HG02885 (cell line): ENCODE measurements around the gene FLT3LG.

ENCODE experiments used
- ATAC-seq: cut with Tn5 transposase; IDR thresholded peaks from one replicate; pipeline ENCODE4 v1.9.1; 2021; ENCODE audit warnings: mild to moderate bottlenecking; ENCODE audit not compliant: unreplicated experiment, poor library complexity

FLT3LG gene

GRCh38 chr19:49506575-49507105, 32.6 kb downstream of the FLT3LG start:
- no peak for ATAC-seq

GRCh38 chr19:49507803-49508494, 33.9 kb downstream of the FLT3LG start:
- ATAC-seq: no peak

GRCh38 chr19:49512970-49513745, 39.1 kb downstream of the FLT3LG start:
- ATAC-seq: no peak

- ATAC-seq: no peak
These were observed 39.7 kb downstream of the FLT3LG start for GRCh38 chr19:49513746-49514118.

DNA sequence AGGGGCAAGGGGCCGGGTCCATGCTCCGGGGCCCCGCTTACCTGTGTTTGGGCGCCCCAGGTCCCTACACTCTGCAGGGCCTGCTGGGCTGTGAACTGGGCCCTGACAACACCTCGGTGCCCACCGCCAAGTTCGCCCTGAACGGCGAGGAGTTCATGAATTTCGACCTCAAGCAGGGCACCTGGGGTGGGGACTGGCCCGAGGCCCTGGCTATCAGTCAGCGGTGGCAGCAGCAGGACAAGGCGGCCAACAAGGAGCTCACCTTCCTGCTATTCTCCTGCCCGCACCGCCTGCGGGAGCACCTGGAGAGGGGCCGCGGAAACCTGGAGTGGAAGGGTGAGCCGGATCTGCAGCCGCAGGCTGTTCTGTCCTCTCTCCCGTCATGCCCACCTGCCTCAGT, 40.1 kb downstream of the FLT3LG start:
- no peak for ATAC-seq

GRCh38 chr19:49515767-49516166, 41.8 kb downstream of the FLT3LG start:
- ATAC-seq: no peak

GRCh38 chr19:49518033-49518432, 44.0 kb downstream of the FLT3LG start:
- ATAC-seq: no peak

- ATAC-seq: no peak
These were observed 46.8 kb downstream of the FLT3LG start for GRCh38 chr19:49520705-49521319.

DNA sequence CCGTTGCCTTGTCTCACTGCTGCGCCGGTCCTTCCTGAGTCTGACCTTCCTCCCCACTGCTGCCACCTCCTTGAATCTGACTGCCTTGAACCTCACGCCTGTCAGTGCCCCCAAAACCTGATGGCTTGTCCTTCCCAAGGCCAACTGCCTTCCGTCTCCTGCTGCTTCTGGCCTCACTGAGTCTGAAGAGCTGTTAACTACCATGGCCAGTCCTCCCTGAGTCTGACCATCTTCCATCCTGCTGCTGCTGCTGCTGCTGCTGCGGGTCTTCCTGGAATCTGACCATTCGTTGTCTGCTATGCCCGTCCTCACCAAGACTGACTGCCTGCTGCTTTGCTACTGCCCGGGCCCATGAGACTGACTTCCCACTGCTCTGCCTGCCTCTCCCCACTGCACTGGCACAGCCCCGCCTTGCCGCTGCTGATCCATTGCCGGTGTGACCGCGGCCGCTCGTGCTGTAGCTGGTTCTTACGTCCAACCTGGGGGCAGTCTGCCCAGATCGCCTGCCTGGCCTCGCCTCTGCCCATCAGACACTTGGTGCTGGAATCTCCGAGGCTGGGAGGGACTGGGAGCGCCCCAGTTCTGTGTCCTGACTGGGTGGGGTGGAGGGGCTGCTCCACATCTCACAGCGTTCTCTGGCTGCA, 50.9 kb downstream of the FLT3LG start:
- no peak for ATAC-seq

DNA sequence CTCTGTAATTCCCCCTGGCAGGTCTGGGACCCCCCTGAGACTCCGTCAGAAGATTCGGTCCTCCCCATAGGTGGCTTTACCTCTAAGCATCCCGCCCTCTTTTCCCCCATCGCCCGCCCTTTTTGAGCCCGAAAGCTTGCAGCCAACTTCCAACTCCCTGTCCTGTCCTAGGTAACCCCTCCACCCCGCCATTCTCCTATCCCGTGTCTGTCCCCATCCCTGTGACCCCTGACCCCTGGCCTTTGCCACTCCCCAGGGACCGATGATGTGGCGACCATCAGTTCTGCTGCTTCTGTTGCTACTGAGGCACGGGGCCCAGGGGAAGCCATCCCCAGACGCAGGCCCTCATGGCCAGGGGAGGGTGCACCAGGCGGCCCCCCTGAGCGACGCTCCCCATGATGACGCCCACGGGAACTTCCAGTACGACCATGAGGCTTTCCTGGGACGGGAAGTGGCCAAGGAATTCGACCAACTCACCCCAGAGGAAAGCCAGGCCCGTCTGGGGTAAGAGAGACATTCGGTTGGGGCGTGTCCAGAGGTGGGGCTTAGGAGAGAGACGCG, 54.3 kb downstream of the FLT3LG start:
- no peak for ATAC-seq

DNA sequence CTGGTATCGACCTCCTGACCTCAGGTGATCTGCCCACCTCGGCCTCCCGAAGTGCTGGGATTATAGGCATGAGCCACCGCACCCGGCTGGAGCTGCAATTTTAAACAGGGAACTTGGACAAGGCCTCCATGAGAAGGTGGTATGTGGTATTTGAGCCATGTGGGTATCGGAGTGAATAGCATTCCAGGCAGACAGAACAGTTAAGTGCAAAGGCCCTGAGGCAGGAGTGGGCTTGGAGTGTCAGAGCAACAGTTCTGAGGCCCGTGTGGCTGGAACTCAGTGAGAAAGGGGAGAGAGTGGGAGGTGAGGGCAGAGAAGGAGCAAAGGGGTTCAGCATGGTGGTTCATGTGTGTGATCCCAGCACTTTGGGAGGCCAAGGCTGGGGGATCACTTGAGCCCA, 56.7 kb downstream of the FLT3LG start:
- ATAC-seq: no peak

DNA sequence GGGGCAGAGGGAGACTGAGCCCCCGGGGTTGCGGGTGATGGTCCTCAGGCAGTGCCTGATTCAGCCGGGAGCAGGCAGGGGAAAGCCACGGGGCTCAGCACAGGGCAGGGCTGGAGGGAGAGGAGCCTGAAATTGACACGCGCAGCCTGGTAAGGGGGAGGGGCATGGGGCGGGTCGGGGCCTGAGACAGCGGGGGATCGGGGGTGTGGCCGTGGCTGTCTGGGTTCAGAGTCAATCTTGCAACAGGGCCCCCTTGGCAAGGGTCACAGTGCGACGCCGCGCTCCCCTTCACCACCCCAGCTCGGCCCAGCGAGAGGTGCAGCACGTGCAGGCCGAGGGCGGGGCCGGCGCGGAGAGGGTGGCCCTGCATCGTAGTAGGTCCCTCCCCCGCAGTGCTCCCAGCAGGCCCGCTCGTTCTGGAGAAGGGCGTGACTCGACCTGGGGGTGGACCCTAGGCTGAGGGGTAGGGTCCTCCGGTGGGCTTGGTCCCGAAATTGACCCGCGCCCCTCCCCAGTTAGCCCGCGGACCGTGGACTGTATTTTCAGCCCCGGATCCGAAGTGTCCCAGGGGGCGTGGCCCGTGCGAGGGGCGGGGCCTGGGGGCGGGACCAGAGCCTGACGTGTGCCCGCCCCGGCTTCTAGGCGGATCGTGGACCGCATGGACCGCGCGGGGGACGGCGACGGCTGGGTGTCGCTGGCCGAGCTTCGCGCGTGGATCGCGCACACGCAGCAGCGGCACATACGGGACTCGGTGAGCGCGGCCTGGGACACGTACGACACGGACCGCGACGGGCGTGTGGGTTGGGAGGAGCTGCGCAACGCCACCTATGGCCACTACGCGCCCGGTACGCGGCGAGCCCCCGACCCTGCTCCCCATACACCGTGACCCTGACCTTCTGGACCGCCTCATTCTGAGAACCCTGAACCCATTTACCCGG, 59.8 kb downstream of the FLT3LG start:
- ATAC-seq: peak; percentile 82

DNA sequence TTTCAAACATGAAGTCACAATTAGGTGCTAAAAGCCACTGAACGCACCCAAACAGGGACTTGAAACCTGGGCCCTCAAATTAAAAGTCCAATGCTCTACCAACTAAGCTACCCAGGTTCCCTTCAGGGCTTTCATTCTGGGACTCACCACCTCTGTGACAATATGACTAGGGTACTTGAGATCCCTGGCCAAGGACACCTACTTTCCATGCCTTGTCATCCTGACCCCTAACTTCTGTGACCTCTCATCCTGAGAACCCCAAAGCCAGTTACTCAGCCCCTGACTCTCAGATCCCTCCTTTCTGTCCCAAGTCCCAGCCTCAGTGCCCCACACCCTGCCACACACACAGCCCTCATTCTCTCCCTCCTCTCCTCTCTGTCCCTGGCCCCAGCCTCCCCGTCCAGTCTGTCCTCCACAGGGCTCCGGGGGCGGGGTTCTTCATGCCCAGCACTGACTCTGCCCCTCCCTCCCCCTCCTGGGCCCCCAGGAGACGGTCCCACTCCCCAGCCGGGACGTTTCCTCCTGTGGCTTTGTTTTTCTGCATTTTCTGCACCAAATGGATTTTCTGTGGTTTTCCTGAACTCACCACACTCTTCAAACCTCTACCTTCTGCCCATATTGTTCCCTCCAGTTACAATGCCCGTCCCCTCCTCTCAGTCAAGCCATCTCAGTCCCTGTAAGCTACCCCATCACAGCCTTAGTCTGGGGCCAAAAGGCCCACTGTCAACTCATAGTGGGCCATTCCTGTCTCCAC, 60.8 kb downstream of the FLT3LG start:
- ATAC-seq: no peak
